Middle frontal gyrus (tissue), 1 donor: Measurements from ENCODE around the gene ZNF398.
"Not testable (repeated sequence)": the region's sequence is repeated elsewhere in the genome, so short reads cannot be mapped to it uniquely, and the experiment has no call there.

ENCODE experiments used
- DNase-seq: peaks from one replicate; pipeline ENCODE4 v3.0.0-alpha.2; 2015; ENCODE audit warnings: low spot score; ENCODE audit errors: extremely low spot score

The ZNF398 gene

DNA sequence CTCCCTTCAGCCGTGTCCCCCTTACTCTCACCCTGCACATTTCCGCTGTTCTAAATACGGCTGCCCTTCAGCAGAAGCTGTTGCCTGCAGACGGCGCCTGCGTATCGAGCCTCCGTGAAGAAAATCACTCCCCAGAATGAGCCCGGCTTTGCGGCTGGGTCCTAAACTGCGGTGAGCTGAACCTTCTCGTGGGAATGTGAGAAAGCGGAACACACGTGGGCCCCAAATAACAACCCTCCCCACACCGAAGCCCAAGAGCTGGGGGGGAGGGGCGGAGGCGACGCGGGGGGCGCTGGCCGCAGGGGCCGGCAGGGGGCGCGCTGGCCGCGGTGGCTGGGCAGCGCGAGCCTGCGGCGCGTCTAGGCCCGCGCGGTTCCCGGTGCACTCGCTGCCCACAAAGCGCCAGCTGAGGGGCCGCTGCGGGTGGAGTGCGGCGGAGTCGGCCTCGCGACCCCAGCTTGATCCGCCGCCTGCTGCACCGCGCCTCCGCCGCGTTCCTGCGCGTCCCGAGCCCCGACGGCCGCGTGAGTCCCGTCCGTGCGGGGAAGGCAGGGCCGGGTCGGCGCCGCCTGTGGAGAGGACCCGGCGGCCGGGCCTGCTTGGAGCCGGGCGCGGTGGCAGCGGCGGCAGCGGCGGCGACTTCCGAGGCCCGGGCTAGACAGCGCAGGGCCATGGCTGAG lies at the start of gene ZNF398:
TSS of gene ZNF398 (plus strand) at position 382 of the 680 bp plus-strand sequence. CDS start at position 672, 290 bp downstream.
- peak; percentile 75 for DNase-seq

DNA sequence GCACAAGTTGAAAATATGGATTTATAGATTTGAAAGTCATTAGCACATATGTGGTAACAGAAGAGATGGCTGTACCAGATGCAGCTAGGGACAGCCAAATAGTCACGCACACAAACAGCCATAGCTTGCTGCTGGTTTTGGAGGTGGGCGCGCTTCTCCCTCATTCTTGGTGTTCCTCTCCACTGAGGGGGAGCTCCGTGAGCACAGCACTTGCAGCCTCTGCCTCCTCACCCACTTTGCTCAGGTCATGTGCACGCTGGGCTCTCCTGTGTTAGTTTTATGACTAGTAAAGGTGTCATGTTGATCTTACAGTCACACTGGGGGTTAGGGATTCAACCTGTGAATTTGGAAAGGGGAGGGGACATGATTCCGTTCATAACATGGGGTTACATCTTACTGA lies 48.2 kb upstream of the ZNF398 start:
- no peak for DNase-seq

DNA sequence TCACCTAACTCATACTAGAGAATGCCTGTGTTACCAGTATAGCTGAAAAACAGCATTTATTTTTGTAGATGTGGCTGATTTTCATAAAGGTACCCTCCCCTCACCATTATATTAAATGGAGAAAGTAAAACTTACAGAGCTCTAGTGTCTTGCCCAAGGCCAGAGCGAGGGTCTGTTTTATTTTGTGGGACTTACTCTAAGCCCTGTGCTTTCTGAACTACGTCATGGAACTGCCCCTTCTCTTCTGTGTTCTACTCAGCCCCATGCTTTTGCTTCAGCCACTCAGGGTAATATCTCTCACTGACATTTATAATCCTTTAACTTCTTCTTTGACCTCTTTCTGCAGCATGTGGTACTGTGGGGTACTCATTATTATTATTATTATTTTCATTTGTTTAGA lies 46.4 kb upstream of the ZNF398 start:
- DNase-seq: no peak

DNA sequence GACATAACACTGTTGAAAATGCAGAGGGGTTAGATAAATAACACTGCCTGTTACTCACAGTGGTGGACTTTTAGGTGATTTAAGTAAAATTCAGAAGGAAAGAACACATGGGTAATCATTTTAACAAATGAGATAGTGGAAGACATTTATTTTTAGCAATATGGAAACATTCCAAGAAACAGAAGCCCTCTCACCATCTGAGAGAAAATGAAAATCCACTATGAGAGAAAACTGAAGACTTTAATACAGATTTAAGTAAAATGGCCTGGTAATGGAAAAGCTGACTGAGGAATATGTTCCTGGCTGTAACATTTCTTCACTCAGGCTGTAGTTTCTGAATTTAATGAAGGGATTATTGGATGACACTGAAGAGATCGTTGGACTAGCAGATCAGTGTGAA lies 44.6 kb upstream of the ZNF398 start:
- no peak for DNase-seq

GRCh38 chr7:149103424-149103823 lies 43.8 kb upstream of the ZNF398 start:
- DNase-seq: no peak

DNA sequence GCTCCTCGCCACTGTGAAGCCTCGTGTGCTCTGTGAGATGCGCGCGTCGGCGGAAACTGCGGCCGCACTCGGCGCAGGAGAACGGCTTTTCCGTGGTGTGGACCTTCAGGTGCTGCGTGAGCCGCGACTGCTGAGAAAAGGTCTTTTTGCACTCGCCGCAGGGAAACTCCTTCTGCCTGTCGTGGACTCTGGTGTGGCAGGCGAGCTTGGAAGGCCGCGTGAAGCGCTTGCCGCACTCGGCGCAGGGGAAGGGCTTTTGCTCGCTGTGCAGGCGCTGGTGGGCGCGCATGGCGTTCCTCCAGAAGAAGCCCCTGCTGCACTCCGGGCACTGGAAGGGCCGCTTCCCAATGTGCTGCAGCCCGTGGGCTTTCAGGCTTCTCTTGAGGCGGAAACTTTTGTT lies 43.0 kb upstream of the ZNF398 start:
- DNase-seq: no peak

GRCh38 chr7:149104749-149105148 lies 42.5 kb upstream of the ZNF398 start:
- DNase-seq: no peak

DNA sequence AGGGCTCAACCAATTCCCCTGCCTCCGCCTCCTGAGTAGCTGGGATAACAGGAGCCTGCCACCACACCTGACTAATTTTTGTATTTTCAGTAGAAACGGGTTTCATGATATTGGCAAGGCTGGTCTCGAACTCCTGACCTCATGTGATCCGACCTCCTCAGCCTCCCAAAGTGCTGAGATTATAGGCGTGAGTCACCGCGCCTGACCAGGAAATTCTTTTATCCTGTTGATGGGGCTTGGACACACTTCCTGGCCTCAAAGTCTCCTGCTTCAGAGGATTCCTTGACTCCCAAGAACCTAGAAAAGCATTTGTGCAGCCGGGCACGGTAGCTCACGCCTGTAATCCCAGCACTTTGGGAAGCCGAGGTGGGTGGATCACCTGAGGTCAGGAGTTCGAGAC lies 37.3 kb upstream of the ZNF398 start:
- DNase-seq: no peak

DNA sequence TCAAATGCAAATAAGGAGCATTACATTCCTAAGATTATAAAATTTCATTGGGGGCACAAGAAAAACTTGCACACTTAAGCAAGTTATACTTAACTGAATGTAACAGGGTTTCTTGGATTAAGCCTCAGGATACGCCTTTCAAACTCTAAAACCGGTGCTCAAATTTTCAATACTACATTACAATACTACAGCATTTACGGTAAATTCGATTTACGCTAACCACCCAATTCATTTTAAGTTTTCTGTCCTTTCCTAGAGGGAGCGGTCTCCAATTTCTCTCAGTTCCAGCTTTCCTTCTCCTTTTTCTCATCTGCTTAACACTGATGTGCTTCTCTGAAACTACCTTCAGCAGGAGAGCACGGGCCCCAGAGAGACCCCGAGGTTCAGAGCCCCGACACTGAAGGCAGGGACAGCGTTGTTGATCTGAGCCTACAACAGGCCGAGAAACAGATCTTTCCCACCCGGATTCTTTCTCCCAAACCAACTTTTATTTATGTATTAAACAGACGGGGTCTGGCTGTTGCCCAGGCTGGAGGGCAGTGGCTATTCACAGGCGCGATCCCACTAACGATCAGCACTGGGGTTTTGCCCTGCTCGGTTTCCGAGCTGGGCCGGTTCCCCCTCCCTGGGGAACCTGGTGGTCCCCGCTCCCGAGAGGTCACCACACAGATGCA lies 21.9 kb upstream of the ZNF398 start:
- DNase-seq: no peak

- peak; percentile 84 for DNase-seq
These were observed 21.2 kb upstream of the ZNF398 start, which contains the start of gene ZNF425 for GRCh38 chr7:149125863-149126661. ZNF425 (minus strand) TSS chr7:149126324; CDS start chr7:149126213, 111 bp downstream.

DNA sequence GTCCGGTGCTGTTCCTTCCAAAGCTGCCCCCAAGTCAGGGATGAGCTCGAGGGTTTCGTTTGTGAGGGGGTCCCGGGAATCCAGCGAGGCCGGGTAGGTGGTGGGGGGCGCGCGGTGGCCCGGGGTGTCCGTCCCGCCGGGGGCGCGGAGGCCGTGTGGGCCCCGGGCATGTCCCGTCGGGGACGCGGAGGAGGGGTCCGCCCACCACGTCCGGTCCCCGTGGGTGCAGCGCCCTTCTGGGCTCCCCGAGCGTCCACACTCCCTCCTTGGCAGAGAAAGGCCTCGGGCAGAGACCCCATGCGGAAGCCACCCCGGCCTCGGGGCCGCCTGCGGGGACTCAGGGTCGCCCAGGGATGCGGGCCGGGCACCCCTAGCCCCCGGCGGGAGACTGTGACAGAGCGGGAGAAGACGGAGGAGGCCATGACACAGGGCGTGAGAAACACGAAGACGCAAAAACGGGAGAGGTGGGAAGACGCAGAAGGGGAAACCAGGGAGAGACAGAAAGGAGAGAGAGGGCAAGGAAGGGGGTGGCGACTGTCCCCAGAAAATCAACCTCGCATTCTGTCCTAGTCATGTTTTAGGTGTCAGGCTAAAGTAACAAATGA lies 20.5 kb upstream of the ZNF398 start:
- DNase-seq: no peak

DNA sequence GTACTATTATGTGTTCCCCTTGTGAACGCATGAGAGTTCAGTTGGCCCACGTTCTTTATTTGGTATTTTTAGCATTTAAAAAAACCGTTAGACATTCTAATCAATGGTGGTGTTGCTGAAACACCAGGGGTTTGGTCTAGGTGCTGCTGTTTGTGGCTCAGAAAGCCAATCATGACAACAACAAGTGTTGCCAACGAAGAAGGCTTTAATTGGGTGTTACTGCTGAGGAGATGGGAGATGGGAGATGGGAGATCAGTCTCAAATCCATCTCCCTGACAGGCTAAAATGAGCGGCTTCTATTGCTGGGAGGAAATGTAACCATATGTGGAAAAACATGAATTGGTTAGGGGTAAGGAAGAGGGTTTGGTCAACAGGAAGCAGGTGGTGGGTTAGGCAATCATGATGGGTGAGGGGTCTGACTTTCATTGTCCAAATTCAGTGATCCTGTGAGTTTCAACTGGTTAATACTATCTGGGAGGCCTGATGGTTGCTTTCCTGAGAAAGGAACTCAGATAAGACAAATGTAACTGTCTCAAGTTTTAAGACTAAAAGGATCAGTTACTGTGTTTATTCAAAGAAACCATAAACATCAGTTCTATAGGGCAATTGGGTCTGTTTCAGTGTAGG lies 16.6 kb upstream of the ZNF398 start:
- no peak for DNase-seq

DNA sequence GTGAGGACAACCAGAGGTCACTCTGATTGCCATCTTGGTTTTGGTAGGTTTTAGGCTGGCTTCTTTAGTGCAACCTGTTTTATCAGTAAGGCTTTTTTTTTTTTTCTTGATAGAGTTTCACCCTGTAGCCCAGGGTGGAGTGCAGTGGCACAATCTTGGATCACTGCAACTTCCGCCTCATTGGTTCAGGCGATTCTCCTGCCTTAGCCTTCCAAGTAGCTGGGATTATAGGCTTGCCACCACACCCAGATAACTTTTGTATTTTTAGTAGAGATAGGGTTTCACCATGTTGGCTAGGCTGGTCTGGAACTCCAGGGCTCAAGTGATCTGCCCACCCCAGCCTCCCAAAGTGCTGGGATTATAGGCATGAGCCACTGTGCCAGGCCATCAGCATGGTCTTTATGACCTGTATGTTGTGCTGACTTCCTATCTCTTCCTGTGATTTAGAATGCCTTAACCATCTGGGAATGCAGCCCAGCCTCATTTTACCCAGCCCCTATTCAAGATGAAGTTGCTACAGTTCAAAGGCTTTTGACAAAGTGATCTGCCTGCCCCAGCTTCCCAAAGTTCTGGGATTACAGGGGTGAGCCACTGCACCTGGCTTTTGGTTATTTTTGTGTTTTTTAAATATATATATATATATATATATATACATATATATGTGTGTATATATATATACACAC lies 14.1 kb upstream of the ZNF398 start:
- DNase-seq: no peak

- DNase-seq: no peak
These were observed 11.1 kb upstream of the ZNF398 start for GRCh38 chr7:149136118-149136517.

GRCh38 chr7:149140831-149141230 lies 6.4 kb upstream of the ZNF398 start:
- DNase-seq: no peak

DNA sequence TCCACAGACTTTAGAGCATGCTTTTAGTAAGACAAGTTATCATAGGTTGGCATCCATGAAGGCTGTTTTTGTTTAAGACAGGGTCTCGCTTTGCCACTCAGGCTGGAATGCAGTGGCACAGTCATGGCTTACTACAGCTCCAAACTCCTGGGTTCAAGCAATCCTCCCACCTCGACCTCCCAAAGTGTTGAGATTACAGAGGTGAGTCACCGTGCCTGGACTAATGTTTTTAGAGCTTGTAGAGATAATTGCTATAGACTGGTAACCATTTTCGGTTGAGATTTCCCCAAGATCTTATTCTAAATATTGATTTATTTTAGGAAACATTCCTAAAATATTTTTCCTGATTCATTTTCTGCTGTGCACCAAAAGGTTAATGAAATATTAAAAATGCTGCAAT lies 5.4 kb upstream of the ZNF398 start:
- DNase-seq: no peak

DNA sequence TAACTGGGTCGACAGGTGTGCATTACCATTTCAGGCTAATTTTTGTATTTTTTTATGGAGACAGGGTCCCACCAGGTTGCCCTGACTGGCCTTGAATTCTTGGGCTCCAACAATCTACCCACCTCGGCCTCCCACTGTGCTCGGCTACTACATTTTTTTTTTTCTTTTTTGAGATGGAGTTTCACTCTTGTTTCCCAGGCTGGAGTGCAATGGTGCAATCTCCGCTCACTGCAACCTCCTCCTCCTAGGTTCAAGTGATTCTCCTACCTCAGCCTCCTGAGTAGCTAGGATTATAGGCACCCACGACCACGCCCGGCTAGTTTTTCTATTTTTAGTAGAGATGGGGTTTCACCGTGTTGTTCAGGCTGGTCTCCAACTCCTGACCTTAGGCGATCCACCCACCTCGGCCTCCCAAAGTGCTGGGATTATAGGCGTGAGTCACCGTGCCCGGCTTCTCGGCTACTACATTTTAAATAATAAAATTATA lies 2.8 kb upstream of the ZNF398 start:
- DNase-seq: not testable (repeated sequence)

- DNase-seq: no peak
These were observed 2.0 kb upstream of the ZNF398 start for GRCh38 chr7:149145031-149145845.

DNA sequence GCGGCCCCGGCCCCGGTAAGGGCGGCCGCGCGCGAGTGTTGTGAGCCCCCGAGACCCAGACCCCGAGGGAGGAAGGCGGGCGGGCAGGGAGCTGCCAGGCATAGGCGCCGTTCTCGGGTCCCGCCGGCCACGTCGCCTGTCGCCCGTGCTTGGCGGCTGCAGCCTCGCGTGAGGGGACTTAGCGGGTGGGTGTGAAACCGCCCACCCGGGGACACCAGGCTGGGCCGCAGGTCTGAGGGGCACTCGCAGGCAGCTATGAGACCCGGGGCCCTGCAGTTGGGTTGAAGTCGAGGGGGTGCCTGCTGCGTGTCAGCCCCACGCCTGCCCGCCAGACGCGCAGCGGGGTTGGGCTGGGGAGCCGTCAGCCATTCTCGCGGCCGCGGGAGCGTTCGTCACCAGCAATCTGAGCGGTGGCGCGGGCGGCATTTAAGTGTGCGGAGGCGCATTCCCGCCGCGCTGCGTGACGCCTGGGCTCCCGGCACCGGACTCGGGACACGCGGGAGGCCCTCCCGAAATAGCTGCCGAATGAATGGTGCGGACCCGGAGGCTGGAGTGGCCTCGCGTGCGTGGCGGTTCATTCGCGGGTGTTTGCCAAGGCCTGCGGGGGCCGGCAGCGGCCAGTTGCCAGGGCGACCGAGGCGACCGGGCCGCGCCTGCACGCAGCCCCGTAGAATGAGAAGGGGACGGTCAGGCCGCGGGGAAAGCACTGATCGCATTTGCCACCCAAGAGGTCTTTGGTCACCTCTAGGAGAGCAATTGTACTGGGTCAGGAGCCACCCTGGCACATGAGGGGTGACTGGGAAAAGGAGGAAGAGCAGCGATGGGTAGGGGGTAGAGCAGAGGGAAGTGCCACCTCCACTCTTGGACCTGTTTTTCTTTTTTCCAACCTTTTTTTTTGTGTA lies 750 bp downstream of the ZNF398 start:
- DNase-seq: peak; percentile 37
